ENCODE data around the gene KCNMA1. TPM values are rescaled to one million over a fixed set of nuclear protein-coding genes. Genes with fewer than 3 reads are reported as not detected.
"Not testable (repeated sequence)": the region's sequence is repeated elsewhere in the genome, so short reads cannot be mapped to it uniquely, and the experiment has no call there.

KCNMA1 gene
- not detected for total RNA-seq

DNA sequence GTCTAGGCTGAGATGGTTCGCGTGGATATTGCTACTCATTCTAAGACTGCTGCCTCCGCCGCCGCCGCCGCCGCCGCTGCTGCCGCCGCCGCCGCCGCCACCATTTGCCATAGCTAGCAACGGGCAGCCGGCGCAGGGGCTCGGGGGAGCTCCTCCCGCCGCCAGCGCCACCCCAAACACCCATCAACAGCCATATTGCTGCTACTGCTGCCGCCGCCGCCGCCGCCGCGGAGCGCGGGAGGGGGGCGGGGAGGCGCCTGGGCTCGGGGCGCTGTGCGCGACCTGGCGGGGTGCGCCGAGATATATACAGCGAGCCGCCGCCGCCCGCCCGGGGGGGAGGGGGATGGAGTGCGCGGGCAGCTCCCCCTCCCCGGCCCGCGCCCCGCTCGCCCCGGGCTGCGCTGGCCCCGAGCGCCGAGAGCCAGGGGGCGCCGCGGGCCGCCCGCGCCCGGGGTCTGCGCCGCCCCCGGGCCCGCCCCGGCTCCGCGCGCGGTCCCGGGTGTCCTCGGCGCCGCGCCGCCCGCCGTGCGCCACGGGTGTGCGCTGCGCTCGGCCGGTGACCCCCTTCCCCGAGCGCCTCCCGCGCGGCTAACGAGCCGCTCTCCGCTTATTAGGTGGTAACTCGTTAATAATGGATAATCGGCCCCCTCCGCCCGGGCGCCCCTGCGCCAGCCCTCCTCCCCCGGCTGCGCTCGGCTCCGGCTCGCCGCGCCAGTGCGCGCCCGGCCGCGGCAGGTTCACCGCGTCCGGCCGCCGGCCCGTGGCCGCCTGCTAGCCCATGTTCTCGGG, at the start of gene KCNMA1:
Gene KCNMA1 (minus strand): TSS at position 277 of the 789 bp plus-strand sequence.
- peak; percentile 11 for DNase-seq
- no peaks in the 10 kb centered on the region for H3K36me3 Mint-ChIP-seq
- intact Hi-C loops (cut with micrococcal nuclease) = no loop called here
- peaks cover 3% of the 10 kb centered on the region for H3K4me1 Mint-ChIP-seq (ENCODE audit: low read depth)
- peaks cover 55% of the 10 kb centered on the region for H3K27me3 Mint-ChIP-seq
- CTCF ChIA-PET = no interaction called here
- POLR2A ChIA-PET = no interaction called here
- H3K27ac Mint-ChIP-seq = no peak within 1 kb of the TSS
- no peak within 1 kb of the TSS for H3K4me3 Mint-ChIP-seq
- H3K9me3 Mint-ChIP-seq = no peaks in the 10 kb centered on the region

DNA sequence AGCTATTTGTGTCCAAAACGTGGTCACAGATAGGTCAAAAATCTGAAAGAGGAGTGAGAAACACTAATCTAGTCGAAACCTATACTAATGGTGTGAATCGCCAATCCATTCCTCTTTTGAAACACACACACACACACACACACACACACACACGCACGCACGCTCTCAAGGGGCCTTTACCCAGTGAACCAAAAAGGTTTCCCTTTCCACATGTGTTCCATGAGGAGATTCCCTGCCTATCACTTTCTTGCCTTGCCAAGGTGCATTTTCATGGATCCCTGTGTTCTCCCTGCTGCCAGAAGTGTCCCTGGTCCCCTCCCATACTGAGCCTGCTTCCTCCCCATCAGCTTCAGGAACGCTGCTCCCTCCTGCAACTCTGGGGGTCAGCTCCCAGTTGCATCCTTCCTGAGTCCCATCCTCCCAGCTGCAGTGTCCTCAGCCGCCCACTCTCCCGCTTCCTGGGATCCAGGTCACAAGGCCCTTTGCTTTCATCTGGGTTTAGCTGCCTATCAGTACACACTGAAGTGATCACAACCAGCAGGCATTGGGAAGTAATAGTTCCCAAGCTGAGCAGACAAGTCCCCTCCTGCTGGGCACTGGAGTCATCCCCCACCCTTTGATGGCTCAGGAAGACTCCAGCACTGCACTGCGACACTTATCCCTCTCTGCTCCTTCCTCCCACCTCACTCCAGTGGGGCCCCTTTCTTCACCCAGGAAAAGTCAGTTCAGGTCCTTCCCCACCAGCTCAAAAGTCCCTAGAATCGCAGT, 49.2 kb upstream of the KCNMA1 start:
- H3K4me3 Mint-ChIP-seq = no peak overlapping the region

DNA sequence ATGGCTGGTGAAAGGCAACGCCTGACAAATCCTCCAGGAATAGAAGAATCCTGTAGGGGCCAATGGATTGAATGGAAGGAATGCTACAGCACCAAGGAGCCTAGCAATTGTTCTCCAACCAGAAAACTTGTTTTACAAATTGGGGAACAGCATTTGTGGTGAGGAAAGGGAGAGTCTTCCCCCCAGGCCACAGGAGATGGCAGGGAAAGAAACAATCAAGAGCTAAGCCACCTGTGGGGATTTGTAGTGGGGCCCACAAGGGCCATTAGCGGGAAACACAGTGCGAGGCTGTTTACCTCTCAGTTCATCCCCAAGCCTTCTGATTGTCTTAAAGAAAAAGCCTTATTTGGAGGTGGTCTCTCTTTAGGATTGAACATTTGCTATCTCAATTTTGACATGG, 48.5 kb upstream of the KCNMA1 start:
- intact Hi-C loops (cut with micrococcal nuclease) = no loop called here

More for the DNA sequence above, 49.2 kb upstream of the KCNMA1 start:
- intact Hi-C loops (cut with micrococcal nuclease) = no loop called here
- peaks cover 8% of the 10 kb centered on the region for H3K27me3 Mint-ChIP-seq
- H3K27ac Mint-ChIP-seq = no peak overlapping the region
- DNase-seq = no peak
- H3K4me1 Mint-ChIP-seq (ENCODE audit: low read depth) = no peaks in the 10 kb centered on the region
- ChIA-PET CTCF (interaction anchor here (1.2 to 1.5 kb wide), 2 partner anchors 25 to 45 kb away, joined by 3 to 4 read pairs; no protein-coding TSS in a partner anchor), POLR2A (interaction anchor here (0.7 kb wide), 1 partner anchor 55 kb away, joined by 3 read pairs; no protein-coding TSS in a partner anchor)
- no peaks in the 10 kb centered on the region for H3K9me3 Mint-ChIP-seq
- H3K36me3 Mint-ChIP-seq = no peaks in the 10 kb centered on the region

GRCh38 chr10:77685432-77685831, 47.8 kb upstream of the KCNMA1 start:
- no peak for DNase-seq
- POLR2A ChIA-PET = no interaction called here
- Mint-ChIP-seq H3K4me1 (ENCODE audit: low read depth) (no peaks in the 10 kb centered on the region), H3K36me3 (no peaks in the 10 kb centered on the region), H3K27ac (no peak overlapping the region), H3K27me3 (peaks cover 9% of the 10 kb centered on the region), H3K9me3 (no peaks in the 10 kb centered on the region), H3K4me3 (no peak overlapping the region)
- CTCF ChIA-PET = no interaction called here
- intact Hi-C loops (cut with micrococcal nuclease) = no loop called here

More for the DNA sequence above, 48.5 kb upstream of the KCNMA1 start:
- POLR2A ChIA-PET = interaction anchor here (0.7 kb wide), 1 partner anchor 55 kb away, joined by 3 read pairs; no protein-coding TSS in a partner anchor
- Mint-ChIP-seq H3K27ac (no peak overlapping the region), H3K4me1 (ENCODE audit: low read depth) (no peaks in the 10 kb centered on the region), H3K4me3 (no peak overlapping the region), H3K27me3 (peaks cover 9% of the 10 kb centered on the region), H3K9me3 (no peaks in the 10 kb centered on the region), H3K36me3 (no peaks in the 10 kb centered on the region)
- DNase-seq = no peak
- CTCF ChIA-PET = interaction anchor here (1.2 to 1.5 kb wide), 2 partner anchors 25 to 45 kb away, joined by 3 to 4 read pairs; no protein-coding TSS in a partner anchor

GRCh38 chr10:77683088-77683432, 45.5 kb upstream of the KCNMA1 start:
- not testable (repeated sequence) for H3K27ac Mint-ChIP-seq

GRCh38 chr10:77682393-77683087, 44.9 kb upstream of the KCNMA1 start:
- no peak overlapping the region for H3K4me3 Mint-ChIP-seq
- H3K27ac Mint-ChIP-seq = no peak overlapping the region
- no peak for DNase-seq
- H3K36me3 Mint-ChIP-seq = no peaks in the 10 kb centered on the region
- H3K9me3 Mint-ChIP-seq = no peaks in the 10 kb centered on the region
- H3K27me3 Mint-ChIP-seq = peaks cover 10% of the 10 kb centered on the region
- POLR2A ChIA-PET = no interaction called here
- CTCF ChIA-PET = no interaction called here
- intact Hi-C loops (cut with micrococcal nuclease) = no loop called here
- H3K4me1 Mint-ChIP-seq (ENCODE audit: low read depth) = no peaks in the 10 kb centered on the region

More at GRCh38 chr10:77683088-77683432, 45.5 kb upstream of the KCNMA1 start:
- CTCF ChIA-PET = interaction anchor here (0.7 kb wide), 1 partner anchor 24 kb away, joined by 3 read pairs; no protein-coding TSS in a partner anchor
- DNase-seq; intact Hi-C loops (cut with micrococcal nuclease); H3K9me3 Mint-ChIP-seq; H3K4me3 Mint-ChIP-seq; H3K27me3 Mint-ChIP-seq; H3K4me1 Mint-ChIP-seq (ENCODE audit: low read depth); H3K36me3 Mint-ChIP-seq: not testable (repeated sequence)
- POLR2A ChIA-PET = interaction anchor here (0.6 kb wide), 1 partner anchor 242 kb away, joined by 3 read pairs; no protein-coding TSS in a partner anchor

- Mint-ChIP-seq H3K27ac (no peak overlapping the region), H3K4me1 (ENCODE audit: low read depth) (no peaks in the 10 kb centered on the region), H3K27me3 (peaks cover 6% of the 10 kb centered on the region), H3K36me3 (no peaks in the 10 kb centered on the region), H3K9me3 (no peaks in the 10 kb centered on the region), H3K4me3 (no peak overlapping the region)
- no peak for DNase-seq
- CTCF ChIA-PET = no interaction called here
- POLR2A ChIA-PET = no interaction called here
- intact Hi-C loops (cut with micrococcal nuclease) = no loop called here
Measured at GRCh38 chr10:77681839-77682238, 44.2 kb upstream of the KCNMA1 start.

- no peak overlapping the region for H3K27ac Mint-ChIP-seq
- no peaks in the 10 kb centered on the region for H3K36me3 Mint-ChIP-seq
- POLR2A ChIA-PET = no interaction called here
- peaks cover 8% of the 10 kb centered on the region for H3K27me3 Mint-ChIP-seq
- H3K4me3 Mint-ChIP-seq = no peak overlapping the region
- DNase-seq = no peak
- H3K4me1 Mint-ChIP-seq (ENCODE audit: low read depth) = no peaks in the 10 kb centered on the region
- no peaks in the 10 kb centered on the region for H3K9me3 Mint-ChIP-seq
- CTCF ChIA-PET = interaction anchor here (1.4 kb wide), 1 partner anchor 31 kb away, joined by 5 read pairs; no protein-coding TSS in a partner anchor
- intact Hi-C loops (cut with micrococcal nuclease) = no loop called here
Measured at GRCh38 chr10:77680811-77681210, 43.2 kb upstream of the KCNMA1 start.

GRCh38 chr10:77680065-77680464, 42.5 kb upstream of the KCNMA1 start:
- CTCF ChIA-PET = interaction anchor here (1.4 kb wide), 1 partner anchor 32 kb away, joined by 5 read pairs; no protein-coding TSS in a partner anchor
- DNase-seq = no peak
- Mint-ChIP-seq H3K4me3 (no peak overlapping the region), H3K4me1 (ENCODE audit: low read depth) (no peaks in the 10 kb centered on the region), H3K27me3 (peaks cover 8% of the 10 kb centered on the region), H3K9me3 (no peaks in the 10 kb centered on the region), H3K27ac (no peak overlapping the region), H3K36me3 (no peaks in the 10 kb centered on the region)
- intact Hi-C loops (cut with micrococcal nuclease) = no loop called here
- POLR2A ChIA-PET = no interaction called here

- no peaks in the 10 kb centered on the region for H3K4me1 Mint-ChIP-seq (ENCODE audit: low read depth)
- ChIA-PET CTCF (no interaction called here), POLR2A (no interaction called here)
- no peaks in the 10 kb centered on the region for H3K36me3 Mint-ChIP-seq
- H3K27me3 Mint-ChIP-seq = peaks cover 8% of the 10 kb centered on the region
- intact Hi-C loops (cut with micrococcal nuclease) = no loop called here
- H3K4me3 Mint-ChIP-seq = no peak overlapping the region
- no peaks in the 10 kb centered on the region for H3K9me3 Mint-ChIP-seq
- no peak overlapping the region for H3K27ac Mint-ChIP-seq
- no peak for DNase-seq
Measured at GRCh38 chr10:77679217-77679616, 41.6 kb upstream of the KCNMA1 start.

GRCh38 chr10:77678146-77678545, 40.5 kb upstream of the KCNMA1 start:
- Mint-ChIP-seq H3K36me3 (no peaks in the 10 kb centered on the region), H3K27ac (no peak overlapping the region), H3K9me3 (no peaks in the 10 kb centered on the region), H3K27me3 (peaks cover 11% of the 10 kb centered on the region), H3K4me3 (no peak overlapping the region), H3K4me1 (ENCODE audit: low read depth) (no peaks in the 10 kb centered on the region)
- no peak for DNase-seq
- POLR2A ChIA-PET = no interaction called here
- CTCF ChIA-PET = no interaction called here
- intact Hi-C loops (cut with micrococcal nuclease) = no loop called here

DNA sequence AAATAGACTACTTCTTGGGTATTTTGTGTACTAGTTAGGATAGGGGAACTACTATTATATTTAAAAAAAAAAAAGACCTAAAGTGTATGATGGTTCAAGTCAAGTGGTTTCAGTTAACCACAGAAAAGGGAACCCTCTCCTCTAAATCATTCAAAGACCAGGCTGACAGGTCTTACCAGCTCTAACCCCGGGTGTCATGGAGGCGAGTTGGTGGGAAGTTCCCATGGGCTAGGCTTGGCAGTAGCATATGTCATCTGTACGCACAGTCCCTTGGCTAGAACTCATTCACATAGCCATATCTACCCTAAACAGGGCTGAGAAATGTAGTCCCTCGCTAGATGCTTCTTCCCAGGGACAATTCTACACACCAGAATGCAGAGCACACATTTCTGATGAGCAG, 37.7 kb upstream of the KCNMA1 start:
- POLR2A ChIA-PET = no interaction called here
- H3K4me1 Mint-ChIP-seq (ENCODE audit: low read depth) = no peaks in the 10 kb centered on the region
- H3K9me3 Mint-ChIP-seq = no peaks in the 10 kb centered on the region
- intact Hi-C loops (cut with micrococcal nuclease) = no loop called here
- H3K27me3 Mint-ChIP-seq = peaks cover 6% of the 10 kb centered on the region
- CTCF ChIA-PET = no interaction called here
- no peak overlapping the region for H3K27ac Mint-ChIP-seq
- no peaks in the 10 kb centered on the region for H3K36me3 Mint-ChIP-seq
- no peak overlapping the region for H3K4me3 Mint-ChIP-seq
- no peak for DNase-seq

All from activated CD4-positive, alpha-beta memory T cell treated with anti-CD3 and anti-CD28 coated beads for 36 hours (primary cell).